ENCODE measurements around the gene TFDP2. TPM values are rescaled to one million over a fixed set of nuclear protein-coding genes. Genes with fewer than 3 reads are reported as not detected.
"Not testable (repeated sequence)": the region's sequence is repeated elsewhere in the genome, so short reads cannot be mapped to it uniquely, and the experiment has no call there.

Gene TFDP2
- total RNA-seq, 1 donor from 2014 or later: 57.3 TPM

DNA sequence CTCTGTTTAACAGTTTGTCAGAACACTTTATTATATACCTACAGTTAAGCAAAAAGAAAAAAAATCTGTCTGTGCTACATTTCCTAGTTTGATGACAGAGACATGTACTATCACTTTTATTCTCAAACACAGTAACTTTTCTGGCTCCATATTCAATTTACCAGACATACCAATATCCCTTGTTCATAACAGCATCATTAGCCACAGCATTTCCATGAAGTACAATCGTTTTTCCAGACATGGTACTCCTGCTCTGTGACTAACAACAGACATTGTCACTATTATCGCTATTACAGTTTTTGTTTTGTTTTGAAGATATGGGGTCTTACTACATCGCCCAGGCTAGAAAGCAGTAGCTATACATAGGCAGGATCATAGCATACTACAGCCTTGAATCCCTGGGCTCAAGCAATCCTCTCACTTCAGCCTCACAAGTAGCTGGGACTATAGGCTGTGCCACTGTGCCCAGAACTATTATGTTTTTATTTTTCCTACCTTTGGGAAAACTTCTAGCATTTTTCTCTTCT, 14.5 kb downstream of the TFDP2 start:
- ATAC-seq (ENCODE audit: poor library complexity): no peak
- no peak for DNase-seq
- intact Hi-C loops (cut with DNase I): no loop called here

- no peak for ATAC-seq (ENCODE audit: poor library complexity)
- intact Hi-C loops (cut with DNase I): no loop called here
- no peak for DNase-seq
Measured at GRCh38 chr3:142129516-142130171, 19.7 kb downstream of the TFDP2 start.

- no peak for DNase-seq
- intact Hi-C loops (cut with DNase I): loop anchor here (2.0 kb wide), 1 partner anchor 151 kb away; no protein-coding TSS in a partner anchor
- ATAC-seq (ENCODE audit: poor library complexity): no peak
Measured at GRCh38 chr3:142127941-142128658, 21.2 kb downstream of the TFDP2 start.

- DNase-seq: no peak
- ATAC-seq (ENCODE audit: poor library complexity): no peak
- intact Hi-C loops (cut with DNase I): no loop called here
Measured at GRCh38 chr3:142124243-142124642, 25.1 kb downstream of the TFDP2 start.

GRCh38 chr3:142120707-142121106, 28.6 kb downstream of the TFDP2 start:
- no peak for DNase-seq
- intact Hi-C loops (cut with DNase I): no loop called here
- no peak for ATAC-seq (ENCODE audit: poor library complexity)

DNA sequence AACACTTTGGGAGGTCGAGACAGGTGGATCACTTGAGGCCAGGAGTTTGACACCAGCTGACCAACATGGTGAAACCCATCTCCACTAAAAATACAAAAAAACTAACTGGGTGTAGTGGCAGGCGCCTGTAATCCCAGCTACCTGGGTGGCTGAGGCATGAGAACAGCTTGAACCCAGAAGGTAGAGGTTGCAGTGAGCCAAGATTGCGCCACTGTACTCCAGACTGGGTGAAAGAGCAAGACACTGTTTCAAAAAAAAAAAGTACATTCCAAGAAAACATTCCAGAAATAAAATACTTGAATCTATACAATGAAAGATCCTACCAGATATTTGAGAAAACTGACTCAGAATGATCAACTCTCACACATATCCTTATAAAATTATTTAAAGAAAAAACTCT, 30.4 kb downstream of the TFDP2 start:
- DNase-seq (no peak), ATAC-seq (ENCODE audit: poor library complexity) (no peak)
- intact Hi-C loops (cut with DNase I): no loop called here

DNA sequence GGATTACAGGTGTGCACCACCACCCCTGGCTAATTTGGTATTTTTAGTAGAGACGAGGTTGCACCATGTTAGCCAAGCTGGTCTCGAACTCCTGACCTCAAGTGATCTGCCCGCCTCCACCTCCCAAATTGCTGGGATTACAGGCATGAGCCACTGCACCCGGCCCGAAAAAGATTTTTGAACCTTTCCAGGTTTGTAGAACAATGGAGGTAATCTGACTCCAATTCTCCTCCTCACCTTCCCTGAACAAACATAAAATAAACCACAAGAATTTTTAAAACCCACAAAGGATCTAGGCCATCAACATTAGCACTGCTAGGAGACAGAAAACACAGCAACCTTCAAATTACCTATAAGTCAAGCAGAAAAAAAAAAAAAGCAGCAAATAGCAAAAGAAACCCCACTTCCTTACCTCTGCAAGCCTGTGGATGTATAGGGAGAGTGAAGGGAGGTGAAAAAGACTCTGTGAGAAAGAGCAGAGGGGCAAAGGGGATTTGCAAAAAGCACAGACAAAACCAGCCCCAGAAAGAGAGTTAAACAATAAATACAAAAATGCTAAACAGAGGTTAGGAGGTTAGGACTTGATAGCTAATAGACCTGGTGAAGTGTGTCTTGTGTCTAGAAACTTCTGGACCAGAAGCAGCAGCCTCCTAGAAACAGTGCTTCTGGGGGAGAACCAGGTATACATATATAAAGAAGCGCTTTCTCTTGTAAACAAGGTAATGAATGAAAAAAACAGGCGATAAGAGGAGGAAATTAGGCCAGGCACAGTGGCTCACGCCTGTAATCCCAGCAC, 32.1 kb downstream of the TFDP2 start:
- ATAC-seq (ENCODE audit: poor library complexity) (no peak), DNase-seq (no peak)
- intact Hi-C loops (cut with DNase I): no loop called here

- DNase-seq (no peak), ATAC-seq (ENCODE audit: poor library complexity) (no peak)
- intact Hi-C loops (cut with DNase I): no loop called here
Measured at GRCh38 chr3:142115867-142116668, 33.3 kb downstream of the TFDP2 start.

DNA sequence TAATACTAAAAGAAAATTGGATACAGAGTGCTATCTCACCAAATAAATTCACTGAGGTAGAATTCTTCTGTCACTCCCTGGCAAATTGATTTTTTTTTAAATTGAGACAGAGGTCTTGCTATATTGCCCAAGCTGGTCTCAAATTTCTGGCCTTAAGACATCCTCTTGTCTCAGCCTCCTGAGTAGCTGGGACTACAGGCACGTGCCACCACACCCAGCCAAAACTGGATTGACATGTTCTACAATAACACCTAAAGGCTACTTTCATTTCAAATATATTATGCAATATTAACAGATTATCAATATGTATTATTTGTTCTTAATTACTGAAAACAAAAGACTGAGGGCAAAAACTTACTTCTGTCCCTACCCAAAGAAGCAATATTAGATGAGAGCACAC, 36.7 kb downstream of the TFDP2 start:
- ATAC-seq (ENCODE audit: poor library complexity) (no peak), DNase-seq (no peak)
- intact Hi-C loops (cut with DNase I): no loop called here

GRCh38 chr3:142106548-142106947, 42.8 kb downstream of the TFDP2 start:
- ATAC-seq (ENCODE audit: poor library complexity) (no peak), DNase-seq (no peak)
- intact Hi-C loops (cut with DNase I): no loop called here

GRCh38 chr3:142105991-142106390, 43.4 kb downstream of the TFDP2 start:
- DNase-seq: no peak
- intact Hi-C loops (cut with DNase I): no loop called here
- ATAC-seq (ENCODE audit: poor library complexity): no peak

- intact Hi-C loops (cut with DNase I): no loop called here
- no peak for DNase-seq
- no peak for ATAC-seq (ENCODE audit: poor library complexity)
Measured at GRCh38 chr3:142104763-142105162, 44.6 kb downstream of the TFDP2 start.

DNA sequence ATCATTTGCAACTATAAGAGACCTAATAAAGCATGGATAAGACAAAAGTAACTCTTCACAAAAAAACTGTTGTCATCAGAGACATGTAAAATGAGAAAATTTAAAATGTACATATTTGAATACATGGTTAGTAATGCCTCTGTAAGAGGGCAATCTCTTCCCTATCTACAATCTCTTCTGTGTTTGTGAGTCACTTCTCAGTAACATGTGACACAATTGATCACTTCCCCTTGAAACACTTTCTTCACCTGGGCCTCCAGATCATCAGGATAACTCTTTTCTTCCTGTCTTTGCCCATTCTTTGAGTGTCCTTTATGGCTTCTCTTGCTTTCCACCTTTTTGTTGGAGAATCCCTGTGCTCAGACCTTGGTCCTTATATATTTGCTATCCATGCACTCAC, 50.4 kb downstream of the TFDP2 start:
- no peak for ATAC-seq (ENCODE audit: poor library complexity)
- DNase-seq: no peak
- intact Hi-C loops (cut with DNase I): no loop called here

DNA sequence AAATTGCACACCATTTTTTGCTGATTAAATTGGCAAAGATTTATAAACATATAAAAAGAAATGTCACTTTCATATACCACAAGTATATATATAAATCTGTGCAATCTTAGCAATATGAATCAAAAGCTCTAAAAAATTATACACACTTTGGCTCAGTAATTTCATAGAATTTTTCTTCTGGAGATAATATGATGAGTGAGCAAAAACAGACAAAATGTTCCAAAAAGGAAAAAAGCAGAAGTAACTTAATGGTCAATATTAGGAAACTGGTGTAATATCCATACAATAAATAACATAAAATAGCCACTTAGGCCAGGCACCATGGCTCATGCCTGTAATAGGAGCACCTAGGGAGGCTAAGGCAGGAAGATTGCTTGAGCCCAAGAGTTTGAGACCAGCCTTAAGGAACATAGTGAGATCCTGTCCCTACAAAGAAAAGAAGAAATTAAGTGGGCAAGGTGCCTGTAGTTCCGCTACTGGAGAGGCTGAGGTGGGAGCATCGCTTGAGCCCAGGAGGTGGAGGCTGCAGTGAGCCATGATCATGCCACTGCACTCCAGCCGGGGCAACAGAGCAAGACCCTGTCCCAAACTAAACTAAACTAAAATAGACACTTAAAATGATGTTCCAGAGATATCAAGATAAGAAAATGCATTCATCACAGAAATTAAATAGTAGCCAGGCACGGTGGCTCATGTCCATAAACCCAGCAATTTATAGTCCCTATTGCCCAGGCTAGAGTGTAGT, 52.1 kb downstream of the TFDP2 start:
- DNase-seq (no peak), ATAC-seq (ENCODE audit: poor library complexity) (no peak)
- intact Hi-C loops (cut with DNase I): no loop called here

- DNase-seq: no peak
- intact Hi-C loops (cut with DNase I): no loop called here
- ATAC-seq (ENCODE audit: poor library complexity): no peak
Measured at GRCh38 chr3:142095841-142096240, 53.5 kb downstream of the TFDP2 start.

- ATAC-seq (ENCODE audit: poor library complexity); intact Hi-C loops (cut with DNase I); DNase-seq: not testable (repeated sequence)
Measured at GRCh38 chr3:142088925-142089324, 60.4 kb downstream of the TFDP2 start.

DNA sequence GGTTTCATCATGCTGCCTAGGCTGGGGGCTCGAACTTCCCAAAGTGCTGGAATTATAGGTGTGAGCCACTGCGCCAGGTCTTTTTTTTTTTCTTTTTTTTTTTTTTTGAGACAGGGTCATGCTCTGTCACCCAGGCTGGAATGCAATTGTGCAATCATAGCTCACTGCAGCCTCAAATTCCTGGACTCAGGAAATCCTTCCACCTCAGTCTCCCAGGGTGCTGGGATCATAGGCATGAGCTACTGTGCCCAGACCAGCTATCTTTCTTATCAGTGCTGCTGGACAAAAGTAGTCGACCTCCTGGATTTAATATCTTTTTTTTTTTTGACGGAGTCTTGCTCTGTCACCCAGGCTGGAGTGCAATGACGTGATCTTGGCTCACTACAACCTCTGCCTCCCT, 60.8 kb downstream of the TFDP2 start:
- no peak for ATAC-seq (ENCODE audit: poor library complexity)
- intact Hi-C loops (cut with DNase I): no loop called here
- DNase-seq: no peak

DNA sequence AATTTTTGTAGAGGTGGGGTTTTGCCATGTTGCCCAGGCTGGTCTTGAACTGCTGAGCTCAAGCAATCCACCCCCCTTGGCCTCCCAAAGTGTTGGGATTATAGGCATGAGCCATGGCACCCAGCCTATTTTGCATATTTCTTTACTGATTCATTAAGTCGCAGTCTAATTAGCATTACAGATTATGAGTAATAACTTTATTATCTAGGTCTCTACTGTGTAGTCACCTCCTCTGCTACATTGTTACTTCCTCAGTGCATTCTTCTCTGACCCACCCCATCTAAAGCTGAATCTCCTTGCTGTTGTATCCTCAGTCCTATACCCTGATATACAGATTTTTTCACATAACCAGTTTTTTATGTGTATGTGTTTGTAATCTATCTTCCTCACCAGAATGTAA, 61.7 kb downstream of the TFDP2 start:
- intact Hi-C loops (cut with DNase I): no loop called here
- ATAC-seq (ENCODE audit: poor library complexity): no peak
- DNase-seq: no peak

All from Right ventricle myocardium superior (tissue), 1 donor.